GM23338 (cell line): Measurements from ENCODE around the gene SP8.

Experiments used
- EZH2phosphoT487 ChIP-seq: fragments of 200-600 bp; sonication (generic); IDR thresholded peaks from one replicate; pipeline ENCODE4 v1.8.1; 2018; ENCODE audit warnings: antibody characterized with exemption; ENCODE audit not compliant: unreplicated experiment
- TF ChIP-seq, protein P1 (sequence below), 2 experiments: fragments of 200-600 bp in 1 of 2; sonication (generic) in 1 of 2; conservative IDR thresholded peaks; 2 replicates each; pipeline versions ENCODE4 v1.5.1 to v1.6.1; 2016 to 2017; ENCODE audit warnings: antibody characterized with exemption in 2 of 2, low read depth in 2 of 2, mild to moderate bottlenecking in 2 of 2, moderate library complexity in 1 of 2

DNA sequence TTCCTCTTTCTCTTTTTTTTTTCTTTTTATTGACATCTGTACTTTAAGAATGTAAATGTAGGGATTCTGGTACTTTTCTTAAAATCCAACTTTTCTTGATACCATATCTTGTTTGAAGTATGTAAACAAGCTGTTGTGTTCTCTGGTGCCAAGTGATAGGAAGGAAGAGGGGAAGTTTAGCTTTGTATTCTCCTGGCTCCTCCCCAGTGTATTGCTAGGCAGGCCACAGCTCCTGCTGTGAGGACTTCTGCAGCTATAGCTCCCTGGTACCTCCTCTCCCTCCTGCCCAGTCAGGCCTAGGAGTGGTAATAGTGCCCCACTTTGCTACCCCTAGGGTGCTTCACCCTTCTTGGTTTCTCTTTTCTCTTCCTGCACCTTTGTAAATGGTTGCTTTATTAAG lies 45.3 kb upstream of the SP8 start:
- TF ChIP-seq EZH2phosphoT487 = no peak
- TF ChIP-seq, protein P1, sequence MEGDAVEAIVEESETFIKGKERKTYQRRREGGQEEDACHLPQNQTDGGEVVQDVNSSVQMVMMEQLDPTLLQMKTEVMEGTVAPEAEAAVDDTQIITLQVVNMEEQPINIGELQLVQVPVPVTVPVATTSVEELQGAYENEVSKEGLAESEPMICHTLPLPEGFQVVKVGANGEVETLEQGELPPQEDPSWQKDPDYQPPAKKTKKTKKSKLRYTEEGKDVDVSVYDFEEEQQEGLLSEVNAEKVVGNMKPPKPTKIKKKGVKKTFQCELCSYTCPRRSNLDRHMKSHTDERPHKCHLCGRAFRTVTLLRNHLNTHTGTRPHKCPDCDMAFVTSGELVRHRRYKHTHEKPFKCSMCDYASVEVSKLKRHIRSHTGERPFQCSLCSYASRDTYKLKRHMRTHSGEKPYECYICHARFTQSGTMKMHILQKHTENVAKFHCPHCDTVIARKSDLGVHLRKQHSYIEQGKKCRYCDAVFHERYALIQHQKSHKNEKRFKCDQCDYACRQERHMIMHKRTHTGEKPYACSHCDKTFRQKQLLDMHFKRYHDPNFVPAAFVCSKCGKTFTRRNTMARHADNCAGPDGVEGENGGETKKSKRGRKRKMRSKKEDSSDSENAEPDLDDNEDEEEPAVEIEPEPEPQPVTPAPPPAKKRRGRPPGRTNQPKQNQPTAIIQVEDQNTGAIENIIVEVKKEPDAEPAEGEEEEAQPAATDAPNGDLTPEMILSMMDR (conservative IDR thresholded peaks at IDR 0.05; ENCODE audit: low read depth in 2 of 2) = no peak
